Measurements from ENCODE around the gene NDUFB4. TPM values are rescaled to one million over a fixed set of nuclear protein-coding genes. Genes with fewer than 3 reads are reported as not detected.
"Not testable (repeated sequence)": the region's sequence is repeated elsewhere in the genome, so short reads cannot be mapped to it uniquely, and the experiment has no call there.

Gene NDUFB4
- total RNA-seq, 1 donor from 2014 or later, result 120 TPM

- no peak for DNase-seq (ENCODE audit: low spot score)
Observed at GRCh38 chr3:120637851-120638559, 41.9 kb downstream of the NDUFB4 start.

- DNase-seq (ENCODE audit: low spot score), result not testable (repeated sequence)
Observed at GRCh38 chr3:120638820-120639219, 42.7 kb downstream of the NDUFB4 start.

GRCh38 chr3:120640231-120640630 lies 44.1 kb downstream of the NDUFB4 start:
- no peak for DNase-seq (ENCODE audit: low spot score)

GRCh38 chr3:120641696-120642246 lies 45.6 kb downstream of the NDUFB4 start:
- no peak for DNase-seq (ENCODE audit: low spot score)

- DNase-seq (ENCODE audit: low spot score), result no peak
Observed at GRCh38 chr3:120642368-120642948, 46.3 kb downstream of the NDUFB4 start.

- no peak for DNase-seq (ENCODE audit: low spot score)
Observed at GRCh38 chr3:120645083-120645845, 49.1 kb downstream of the NDUFB4 start.

- no peak for DNase-seq (ENCODE audit: low spot score)
Observed at GRCh38 chr3:120646771-120647432, 50.8 kb downstream of the NDUFB4 start.

- no peak for DNase-seq (ENCODE audit: low spot score)
Observed at GRCh38 chr3:120648290-120648689, 52.2 kb downstream of the NDUFB4 start.

GRCh38 chr3:120649830-120650233 lies 53.7 kb downstream of the NDUFB4 start:
- DNase-seq (ENCODE audit: low spot score), result no peak

GRCh38 chr3:120650311-120650710 lies 54.2 kb downstream of the NDUFB4 start:
- no peak for DNase-seq (ENCODE audit: low spot score)

Other genes with a start within 250 kb of the NDUFB4 start
- gene LRRC58, start 247.0 kb upstream of the NDUFB4 start, total RNA-seq, result 22.3 TPM
- gene FSTL1, start 145.3 kb upstream of the NDUFB4 start, total RNA-seq, result 379 TPM
- 0.36 TPM for gene HGD, start 85.9 kb downstream of the NDUFB4 start, total RNA-seq
- gene RABL3, start 146.2 kb downstream of the NDUFB4 start, total RNA-seq, result 28.7 TPM
- 20.2 TPM for gene GTF2E1, start 146.4 kb downstream of the NDUFB4 start, total RNA-seq

Measured in ureter (tissue), 1 donor.